Sigmoid colon (tissue), 7 donors: ENCODE results near the gene PDE9A. TPM values are rescaled to one million over a fixed set of nuclear protein-coding genes. Genes with fewer than 3 reads are reported as not detected.
A peak's percentile ranks its signal among the peaks of the same experiment; 100 is the strongest.
"Not testable (repeated sequence)": the region's sequence is repeated elsewhere in the genome, so short reads cannot be mapped to it uniquely, and the experiment has no call there.

Experiments used
- DNase-seq: peaks from one replicate; pipeline ENCODE4 v3.0.0-alpha.2; 2019
- H3K27ac ChIP-seq, 4 donors: fragments of 200-600 bp; sonication (generic); one replicate each; pipeline ENCODE4 v1.5.1; 2016 to 2019; ENCODE audit warnings: mild to moderate bottlenecking in 1 of 4
- H3K27me3 ChIP-seq, 3 donors: fragments of 200-600 bp; sonication (generic); one replicate each; pipeline ENCODE4 v1.5.1; 2019; ENCODE audit warnings: mild to moderate bottlenecking in 1 of 3
- H3K36me3 ChIP-seq, 4 donors: fragments of 200-600 bp; sonication (generic); one replicate each; pipeline ENCODE4 v1.5.1; 2016 to 2019
- H3K4me1 ChIP-seq, 4 donors: fragments of 200-600 bp; sonication (generic); one replicate each; pipeline ENCODE4 v1.5.1; 2017 to 2019
- H3K4me3 ChIP-seq, 4 donors: fragments of 200-600 bp; sonication (generic); one replicate each; pipeline ENCODE4 v1.5.1; 2017 to 2019; ENCODE audit warnings: mild to moderate bottlenecking in 2 of 4, moderate library complexity in 1 of 4
- H3K9me3 ChIP-seq, 4 donors: fragments of 200-600 bp in 3 of 4; sonication (generic) in 3 of 4; one replicate each; pipeline versions ENCODE4 v1.5.1 to v1.6.1; 2013 to 2019
- EP300 ChIP-seq, 4 donors: sonication (generic); formaldehyde crosslinking; IDR thresholded peaks; one replicate each; pipeline ENCODE4 v1.6.1; 2017; ENCODE audit warnings: antibody characterized with exemption in 4 of 4
- POLR2A ChIP-seq, 2 donors: fragments of 450-650 bp; IDR thresholded peaks; one replicate each; pipeline ENCODE4 v1.6.1; 2016; ENCODE audit warnings: antibody characterized with exemption in 2 of 2, mild to moderate bottlenecking in 2 of 2, moderate library complexity in 2 of 2
- POLR2AphosphoS5 ChIP-seq, 4 donors: sonication (generic); formaldehyde crosslinking; IDR thresholded peaks; one replicate each; pipeline ENCODE4 v1.6.1; 2017; ENCODE audit warnings: antibody characterized with exemption in 4 of 4
- WGBS, 2 donors: extraction: QIAGEN DNeasy Blood & Tissue Kit; methylation state at CpG; one replicate each; pipeline ENCODE4 v1.1.7; 2013; 5-methylcytosine and 5-hydroxymethylcytosine counted together
- intact Hi-C: fragments of 100-400 bp; cut with DNase I; formaldehyde crosslinking; loops from one replicate; pipeline ENCODE4 v1.15.1; 2023
- polyA plus RNA-seq, 3 donors: library from polyadenylated mRNA; stranded (reverse); fragments of 200-250 nt; gene quantifications; one replicate each; pipeline ENCODE4 v1.2.3, GENCODE V29; 2013
- total RNA-seq, 4 donors: library from RNA; depleted of rRNA; stranded (reverse); fragments of >200 nt; gene quantifications; one replicate each; pipeline ENCODE4 v1.1.0, GENCODE V29; 2016
- TF ChIP-seq, protein P1 (sequence below), 4 experiments: fragments of 450-650 bp in 3 of 4; fragments of 200-600 bp in 1 of 4; IDR thresholded peaks; one replicate each; pipeline ENCODE4 v1.5.1; 2016 to 2019; ENCODE audit warnings: antibody characterized with exemption in 4 of 4, mild to moderate bottlenecking in 3 of 4, moderate library complexity in 2 of 4
- donor health status: healthy with polysubstance abuse.
- donor health status: Bipolar disorder and iron deficiency.
- donor health status: healthy.

The PDE9A gene
- total and polyA plus RNA-seq, 7 donors, result 71.6 to 433 (median 102) TPM

DNA sequence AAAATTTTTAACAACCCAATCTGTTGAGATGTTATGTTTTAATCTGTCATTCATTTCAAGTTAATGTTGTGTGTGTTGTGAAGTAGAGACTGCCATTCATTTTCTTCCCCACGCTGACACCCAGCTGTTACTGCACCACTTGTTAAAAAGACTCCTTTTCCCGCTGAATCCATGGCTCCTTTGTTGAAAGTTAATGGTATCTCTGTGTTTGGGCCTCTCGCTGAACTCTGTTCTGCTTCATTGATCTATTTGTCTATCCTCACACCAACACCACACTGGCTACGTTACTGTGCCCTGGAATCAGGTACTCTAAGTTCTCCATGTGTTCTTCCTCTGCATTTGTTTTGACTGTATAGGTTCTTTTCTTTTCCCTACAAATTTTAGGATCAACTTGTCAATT lies 58.2 kb downstream of the PDE9A start:
- WGBS, 2 donors, result 89 to 93% methylated on average over 4 of the region's 4 CpGs
- Histone ChIP-seq H3K27ac (no peak overlapping the region), H3K4me1 (no peaks in the 10 kb centered on the region), H3K36me3 (peaks cover 0 to 7% (median 2%) of the 10 kb centered on the region in 4 donors), H3K27me3 (no peaks in the 10 kb centered on the region), H3K4me3 (no peak overlapping the region), H3K9me3 (no peaks in the 10 kb centered on the region)
- DNase-seq, result no peak
- TF ChIP-seq POLR2A (IDR thresholded peaks at IDR 0.05), result no peak
- TF ChIP-seq, protein P1, sequence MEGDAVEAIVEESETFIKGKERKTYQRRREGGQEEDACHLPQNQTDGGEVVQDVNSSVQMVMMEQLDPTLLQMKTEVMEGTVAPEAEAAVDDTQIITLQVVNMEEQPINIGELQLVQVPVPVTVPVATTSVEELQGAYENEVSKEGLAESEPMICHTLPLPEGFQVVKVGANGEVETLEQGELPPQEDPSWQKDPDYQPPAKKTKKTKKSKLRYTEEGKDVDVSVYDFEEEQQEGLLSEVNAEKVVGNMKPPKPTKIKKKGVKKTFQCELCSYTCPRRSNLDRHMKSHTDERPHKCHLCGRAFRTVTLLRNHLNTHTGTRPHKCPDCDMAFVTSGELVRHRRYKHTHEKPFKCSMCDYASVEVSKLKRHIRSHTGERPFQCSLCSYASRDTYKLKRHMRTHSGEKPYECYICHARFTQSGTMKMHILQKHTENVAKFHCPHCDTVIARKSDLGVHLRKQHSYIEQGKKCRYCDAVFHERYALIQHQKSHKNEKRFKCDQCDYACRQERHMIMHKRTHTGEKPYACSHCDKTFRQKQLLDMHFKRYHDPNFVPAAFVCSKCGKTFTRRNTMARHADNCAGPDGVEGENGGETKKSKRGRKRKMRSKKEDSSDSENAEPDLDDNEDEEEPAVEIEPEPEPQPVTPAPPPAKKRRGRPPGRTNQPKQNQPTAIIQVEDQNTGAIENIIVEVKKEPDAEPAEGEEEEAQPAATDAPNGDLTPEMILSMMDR (IDR thresholded peaks at IDR 0.05), result no peak
- no peak for TF ChIP-seq EP300 (IDR thresholded peaks at IDR 0.05)
- no peak for TF ChIP-seq POLR2AphosphoS5 (IDR thresholded peaks at IDR 0.05)
- intact Hi-C loops, result no loop called here

DNA sequence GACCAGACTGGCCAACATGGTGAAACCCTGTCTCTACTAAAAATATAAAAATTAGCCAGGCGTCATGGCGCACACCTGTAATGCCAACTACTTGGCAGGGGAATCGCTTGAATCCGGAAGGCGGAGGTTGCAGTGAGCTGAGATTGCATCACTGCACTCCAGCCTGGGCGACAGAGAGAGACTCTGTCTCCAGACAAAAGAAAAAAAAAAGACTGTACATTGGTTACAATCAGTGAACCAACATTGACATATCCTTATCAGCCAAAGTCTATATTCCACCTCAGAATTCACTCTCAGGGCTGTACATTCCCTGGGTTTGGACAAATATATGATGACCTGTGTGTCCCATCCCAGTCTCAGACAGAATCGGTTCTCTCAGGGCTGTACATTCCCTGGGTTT lies 62.0 kb downstream of the PDE9A start:
- H3K4me1 ChIP-seq, H3K27me3 ChIP-seq, H3K9me3 ChIP-seq, DNase-seq, H3K4me3 ChIP-seq, H3K36me3 ChIP-seq, H3K27ac ChIP-seq, intact Hi-C loops: not testable (repeated sequence)
- 88 to 97% methylated on average over 7 of the region's 7 CpGs for WGBS, 2 donors

DNA sequence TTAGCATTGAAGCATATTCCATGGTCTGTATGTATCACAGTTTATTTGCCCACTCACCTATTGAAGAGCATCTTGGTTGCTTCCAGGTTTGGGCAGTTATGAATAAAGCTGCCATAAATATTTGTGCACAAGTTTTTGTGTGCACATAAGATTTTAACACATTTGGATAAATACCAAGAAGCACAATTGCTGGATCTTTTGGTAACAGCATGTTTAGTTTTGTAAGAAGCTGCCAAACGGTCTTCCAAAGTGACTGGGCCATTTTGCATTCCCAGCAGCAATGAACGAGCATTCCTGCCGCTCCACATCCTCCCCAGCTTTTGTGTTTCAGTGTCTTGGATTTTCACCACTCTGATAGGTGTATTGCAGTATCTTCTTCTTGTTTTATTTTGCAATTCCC lies 62.7 kb downstream of the PDE9A start:
- Histone ChIP-seq H3K4me3 (no peak overlapping the region), H3K27me3 (no peaks in the 10 kb centered on the region), H3K27ac (no peak overlapping the region), H3K9me3 (no peaks in the 10 kb centered on the region), H3K4me1 (peaks cover 0 to 10% (median 7%) of the 10 kb centered on the region in 4 donors), H3K36me3 (peaks cover 0 to 4% (median 2%) of the 10 kb centered on the region in 4 donors)
- TF ChIP-seq POLR2AphosphoS5 (IDR thresholded peaks at IDR 0.05), result no peak
- TF ChIP-seq EP300 (IDR thresholded peaks at IDR 0.05), result no peak
- no peak for TF ChIP-seq POLR2A (IDR thresholded peaks at IDR 0.05)
- TF ChIP-seq, protein P1 (IDR thresholded peaks at IDR 0.05), result no peak
- DNase-seq, result no peak
- WGBS, 2 donors, result 79 to 87% methylated on average over 3 of the region's 3 CpGs
- intact Hi-C loops, result no loop called here

DNA sequence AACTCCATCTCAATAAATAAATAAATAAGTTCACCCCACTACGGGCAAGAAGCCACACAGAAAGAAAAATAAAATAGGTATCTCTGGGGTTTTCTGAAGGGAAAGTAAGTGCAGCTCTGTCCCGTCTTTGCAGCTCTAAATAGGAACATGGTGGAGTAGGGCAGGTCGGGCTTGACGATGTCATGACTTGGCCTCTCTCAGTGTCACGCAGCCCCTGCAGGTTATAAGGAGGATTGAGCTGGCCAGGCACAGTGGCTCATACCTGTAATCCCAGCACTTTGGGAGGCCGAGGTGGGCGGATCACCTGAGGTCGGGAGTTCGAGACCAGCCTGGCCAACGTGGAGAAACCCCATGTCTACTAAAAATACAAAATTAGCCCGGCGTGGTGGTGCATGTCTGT lies 67.1 kb downstream of the PDE9A start:
- H3K9me3 ChIP-seq, H3K27me3 ChIP-seq, DNase-seq, H3K4me3 ChIP-seq, H3K36me3 ChIP-seq: not testable (repeated sequence)
- intact Hi-C loops, result loop anchor here (5.0 kb wide), 1 partner anchor 63 kb away; no protein-coding TSS in a partner anchor
- WGBS, 2 donors, result 81 to 87% methylated on average over 12 of the region's 12 CpGs
- H3K4me1 ChIP-seq, result peaks cover 0 to 28% (median 24%) of the 10 kb centered on the region in 4 donors
- H3K27ac ChIP-seq, result peak overlapping the region in 3 of 4 donors; percentile 70 to 75 (median 73)

DNA sequence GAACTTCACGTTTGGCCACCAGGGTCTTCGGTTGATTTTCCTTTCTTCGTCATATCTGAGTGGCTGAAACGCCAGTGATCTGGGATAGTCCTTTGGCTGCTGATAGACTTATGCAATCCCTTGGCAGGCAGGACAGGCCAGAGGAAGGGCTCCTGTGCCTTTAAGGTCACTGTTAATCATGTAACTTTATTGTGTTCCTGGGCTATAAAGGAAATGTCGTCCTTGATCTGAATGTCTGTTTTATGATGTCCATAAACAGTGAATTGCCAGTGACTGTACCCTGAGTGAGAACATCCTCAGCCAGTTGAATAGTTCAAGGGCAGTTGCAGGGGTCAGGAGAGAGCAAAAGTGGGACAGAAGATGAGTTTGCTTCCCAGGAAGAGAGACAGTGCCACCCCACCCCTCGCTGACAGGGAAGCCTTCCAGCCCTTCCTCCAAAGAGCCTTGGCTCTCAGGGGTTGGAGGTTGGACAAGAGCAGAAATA lies 68.0 kb downstream of the PDE9A start:
- Histone ChIP-seq H3K4me3 (peak overlapping the region in 2 of 4 donors; percentile 1 to 24), H3K27ac (peak overlapping the region in 3 of 4 donors; percentile 70 to 75 (median 73)), H3K4me1 (peaks cover 0 to 28% (median 24%) of the 10 kb centered on the region in 4 donors), H3K27me3 (no peaks in the 10 kb centered on the region), H3K36me3 (peaks cover 0 to 5% (median 2%) of the 10 kb centered on the region in 4 donors), H3K9me3 (no peaks in the 10 kb centered on the region)
- intact Hi-C loops, result loop anchor here (5.0 kb wide), 1 partner anchor 64 kb away; no protein-coding TSS in a partner anchor
- WGBS, 2 donors, result 8 to 51% methylated on average over 6 of the region's 6 CpGs
- peak; percentile 85 for DNase-seq
- TF ChIP-seq POLR2AphosphoS5 (IDR thresholded peaks at IDR 0.05) (peak; percentile 68 to 80 (median 79)), EP300 (IDR thresholded peaks at IDR 0.05) (peak; percentile 72 to 85 (median 78)), POLR2A (IDR thresholded peaks at IDR 0.05) (no peak)
- TF ChIP-seq, protein P1 (IDR thresholded peaks at IDR 0.05), result no peak

DNA sequence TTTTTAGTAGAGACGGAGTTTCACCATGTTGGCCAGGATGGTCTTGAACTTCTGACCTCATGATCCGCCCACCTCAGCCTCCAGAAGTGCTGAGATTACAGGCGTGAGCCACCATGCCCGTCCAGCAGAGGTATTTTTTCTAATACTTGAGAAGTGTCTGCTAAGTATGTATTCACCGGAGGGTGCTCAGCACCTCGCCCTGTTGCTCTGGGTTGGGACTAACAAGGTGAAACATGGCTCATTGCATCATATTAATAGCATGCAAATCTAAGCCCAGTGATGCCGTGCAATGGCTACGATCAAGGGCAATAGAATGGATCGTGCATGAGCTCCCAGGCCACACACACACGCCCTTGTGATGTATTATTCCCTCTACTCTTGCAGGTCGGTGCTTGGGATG lies 68.7 kb downstream of the PDE9A start:
- Histone ChIP-seq H3K4me1 (peaks cover 0 to 28% (median 24%) of the 10 kb centered on the region in 4 donors), H3K27me3 (no peaks in the 10 kb centered on the region), H3K36me3 (peaks cover 0 to 5% (median 2%) of the 10 kb centered on the region in 4 donors), H3K27ac (peak overlapping the region in 3 of 4 donors; percentile 70 to 75 (median 73)), H3K9me3 (no peaks in the 10 kb centered on the region), H3K4me3 (no peak overlapping the region)
- no peak for DNase-seq
- TF ChIP-seq POLR2AphosphoS5 (IDR thresholded peaks at IDR 0.05) (no peak), EP300 (IDR thresholded peaks at IDR 0.05) (no peak), POLR2A (IDR thresholded peaks at IDR 0.05) (no peak)
- TF ChIP-seq, protein P1 (IDR thresholded peaks at IDR 0.05), result no peak
- intact Hi-C loops, result loop anchor here (5.0 kb wide), 1 partner anchor 65 kb away; no protein-coding TSS in a partner anchor
- 43 to 77% methylated on average over 11 of the region's 11 CpGs for WGBS, 2 donors
